ENCODE measurements around the gene PRSS21. TPM values are rescaled to one million over a fixed set of nuclear protein-coding genes. Genes with fewer than 3 reads are reported as not detected.

The PRSS21 gene, protein sequence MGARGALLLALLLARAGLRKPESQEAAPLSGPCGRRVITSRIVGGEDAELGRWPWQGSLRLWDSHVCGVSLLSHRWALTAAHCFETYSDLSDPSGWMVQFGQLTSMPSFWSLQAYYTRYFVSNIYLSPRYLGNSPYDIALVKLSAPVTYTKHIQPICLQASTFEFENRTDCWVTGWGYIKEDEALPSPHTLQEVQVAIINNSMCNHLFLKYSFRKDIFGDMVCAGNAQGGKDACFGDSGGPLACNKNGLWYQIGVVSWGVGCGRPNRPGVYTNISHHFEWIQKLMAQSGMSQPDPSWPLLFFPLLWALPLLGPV
- 0.44 and 2.0 TPM in 2 replicates for total RNA-seq

DNA sequence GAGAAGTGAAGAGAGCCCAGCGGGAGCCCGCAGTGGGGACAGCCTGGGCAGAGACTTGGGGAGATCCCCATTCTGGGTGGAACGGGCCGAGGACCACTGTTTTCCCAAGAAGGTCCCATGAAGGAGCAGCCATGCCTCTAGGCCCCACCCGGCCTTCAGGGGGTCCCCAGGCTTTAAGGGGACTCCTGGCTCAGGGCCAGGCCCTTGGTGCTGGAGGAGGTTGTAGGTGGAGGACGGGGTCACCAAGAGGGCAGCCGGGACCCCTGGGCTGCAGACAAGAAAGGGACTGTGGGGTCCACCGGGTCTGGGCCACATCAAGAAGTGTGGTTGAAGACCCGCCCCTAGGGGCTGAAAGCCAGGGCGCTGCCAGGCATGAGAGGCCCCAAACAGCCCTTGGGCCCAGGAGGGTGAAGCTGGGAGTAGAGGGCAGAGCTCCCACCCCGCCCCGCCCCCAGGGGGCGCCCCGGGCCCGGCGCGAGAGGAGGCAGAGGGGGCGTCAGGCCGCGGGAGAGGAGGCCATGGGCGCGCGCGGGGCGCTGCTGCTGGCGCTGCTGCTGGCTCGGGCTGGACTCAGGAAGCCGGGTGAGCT, at the start of gene PRSS21:
Gene PRSS21 (plus strand): TSS at position 487 of the 589 bp plus-strand sequence. CDS start 32 bp downstream, at position 519.

DNA sequence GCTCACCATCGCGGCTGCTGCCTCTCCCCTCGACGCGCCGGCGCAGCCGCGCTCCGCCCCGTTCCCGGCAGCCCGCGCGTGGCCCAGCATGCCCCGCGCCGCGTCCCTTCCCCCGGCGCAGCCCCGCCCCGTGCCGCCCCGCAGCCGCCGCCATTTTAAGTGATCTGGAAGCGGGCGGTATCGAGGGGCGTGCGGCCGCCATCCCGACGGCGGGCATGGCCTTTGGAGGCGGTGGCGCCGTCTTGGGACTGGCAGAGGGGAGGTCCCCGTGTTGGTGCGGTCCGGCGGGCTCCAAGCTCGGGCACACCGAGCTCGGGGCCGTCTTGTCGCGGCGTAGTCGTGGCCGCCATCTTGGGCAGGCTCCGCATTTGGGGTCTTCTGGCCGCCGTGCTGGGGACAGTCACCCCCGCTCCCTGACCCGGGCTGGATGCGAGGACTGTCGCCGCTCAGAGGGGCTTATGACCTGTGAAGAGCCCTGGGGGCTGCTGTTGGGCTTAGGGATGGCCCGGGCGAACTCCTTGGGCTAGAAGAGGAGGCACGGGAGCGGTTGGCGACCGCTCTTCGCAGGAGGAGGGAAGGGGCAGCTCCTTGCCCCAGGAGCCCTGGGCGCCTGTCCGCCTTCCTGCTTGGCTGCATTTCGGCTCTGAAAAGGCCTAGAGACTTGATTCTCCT, 39.7 kb upstream of the PRSS21 start, which contains the start of gene ELOB:
Gene ELOB (minus strand): TSS at position 50 of the 672 bp plus-strand sequence. CDS start 41 bp downstream, at position 9.

DNA sequence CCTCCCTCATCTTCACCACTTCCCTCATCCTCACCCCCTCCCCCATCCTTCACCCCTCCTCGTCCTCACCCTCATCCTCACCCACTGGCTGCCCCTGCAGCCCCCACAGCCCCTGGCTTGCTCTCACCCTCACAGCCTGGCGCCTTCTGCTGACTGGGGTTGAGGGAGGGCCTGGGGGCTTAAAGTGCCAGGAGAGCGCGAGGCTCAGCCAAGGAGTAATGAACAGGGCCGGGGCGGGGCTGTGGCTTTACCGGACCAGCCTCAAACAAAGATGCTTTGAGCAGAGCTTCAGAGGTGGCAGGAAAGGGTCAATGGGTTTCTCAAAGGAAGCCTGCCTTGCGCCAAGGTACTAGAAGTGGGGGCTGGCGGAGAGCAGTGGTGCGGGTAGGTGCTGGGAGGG, 29.6 kb upstream of the PRSS21 start, which contains the start of gene PRSS33:
Gene PRSS33 (minus strand): TSS at position 155 of the 400 bp plus-strand sequence. CDS start 1,013 bp downstream, outside the sequence.

DNA sequence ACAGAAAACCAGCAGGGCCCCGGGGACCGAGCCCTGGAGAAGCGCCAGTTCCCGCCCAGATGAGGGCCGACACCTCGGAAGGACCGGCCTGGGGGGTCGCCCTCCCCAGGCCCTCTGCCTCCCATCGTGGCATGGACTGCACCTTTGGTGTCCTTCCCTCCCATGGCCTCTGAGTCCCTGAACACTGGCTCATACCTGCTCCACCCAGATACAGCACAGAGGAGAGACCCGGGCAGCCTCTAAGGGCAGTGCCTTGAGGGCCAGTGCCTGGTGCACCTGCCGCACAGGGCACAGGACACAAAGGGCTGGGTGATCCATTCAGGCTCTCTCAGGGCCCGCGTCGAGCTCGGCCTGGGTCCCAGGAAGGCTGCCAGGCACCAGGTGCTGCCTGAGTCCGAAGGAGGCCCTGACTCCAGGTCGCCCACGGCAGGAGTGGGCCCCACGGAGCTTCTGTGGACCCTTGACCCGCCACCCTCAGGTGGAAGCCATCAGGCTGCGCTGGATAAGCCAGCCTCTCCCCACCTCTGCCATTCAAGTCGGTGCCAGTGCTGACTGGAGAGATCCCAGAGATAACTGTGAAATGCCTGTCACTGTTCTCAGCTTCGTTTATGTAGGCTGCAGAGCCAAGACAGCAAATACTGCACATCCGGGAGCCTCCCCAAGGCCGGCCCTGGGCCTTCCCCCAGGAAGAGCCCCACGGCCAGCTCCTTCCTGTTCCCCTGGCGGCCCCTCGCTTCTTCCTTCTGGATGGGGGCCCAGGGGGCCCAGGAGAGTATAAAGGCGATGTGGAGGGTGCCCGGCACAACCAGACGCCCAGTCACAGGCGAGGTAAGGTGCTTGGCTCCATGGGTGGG, 12.7 kb downstream of the PRSS21 start, which contains the start of gene ZG16B:
Gene ZG16B (plus strand): TSS at position 803 of the 854 bp plus-strand sequence. CDS start 139 bp downstream, outside the sequence.

DNA sequence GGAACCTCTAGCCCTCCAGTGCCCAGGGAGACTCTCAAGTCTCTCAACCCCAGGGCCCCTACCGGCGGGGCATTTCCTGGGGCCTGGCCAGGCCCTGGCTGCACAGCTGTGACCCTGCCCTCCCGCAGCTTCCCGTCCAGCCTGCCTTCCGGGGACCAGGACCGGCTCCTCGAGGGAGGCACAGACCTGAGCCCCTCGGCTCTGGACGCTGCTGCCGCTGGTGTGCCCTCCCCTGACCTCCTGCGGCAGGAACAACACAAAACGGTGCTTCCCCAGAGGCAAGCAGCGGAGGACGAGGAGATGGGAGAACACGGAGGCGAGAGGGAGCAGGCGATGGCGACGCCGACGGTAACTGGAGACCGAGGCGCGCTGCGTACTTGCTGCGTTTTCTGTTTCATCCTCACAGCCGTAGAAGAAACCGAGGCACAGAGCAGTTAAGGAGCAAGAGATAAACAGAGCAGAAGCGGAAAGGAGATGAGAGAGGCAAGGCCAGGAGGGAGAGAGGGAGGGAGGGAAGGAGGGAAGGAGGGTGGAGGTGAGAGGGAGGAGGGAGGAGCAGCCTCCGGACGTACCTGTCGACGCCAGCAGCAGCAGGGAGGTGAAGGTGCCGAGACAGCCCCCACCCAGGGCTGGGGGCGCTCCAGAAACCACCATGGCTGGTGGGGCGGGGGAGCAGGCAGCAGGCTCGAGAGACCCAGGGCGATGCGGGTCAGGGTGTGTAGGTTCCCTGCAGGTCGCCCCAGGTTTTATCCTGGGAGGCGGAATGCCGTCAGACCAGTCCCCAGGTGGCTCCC, 40.6 kb downstream of the PRSS21 start, which contains the start of gene PRSS22:
Gene PRSS22 (minus strand): TSS at position 720 of the 794 bp plus-strand sequence. CDS start 66 bp downstream, at position 654.

Other genes starting within 250 kb of the PRSS21 start
- 17.6 and 25.6 TPM in 2 replicates for gene KCTD5, start 134.7 kb upstream of the PRSS21 start, total RNA-seq
- gene PRSS27, start 97.0 kb upstream of the PRSS21 start, total RNA-seq, result 0.58 and 1.3 TPM in 2 replicates
- 71.9 and 83.0 TPM in 2 replicates for gene SRRM2, start 64.6 kb upstream of the PRSS21 start, total RNA-seq
- gene ELOB, start 40.0 kb upstream of the PRSS21 start, total RNA-seq, result 303 and 308 TPM in 2 replicates
- gene PRSS33, start 29.7 kb upstream of the PRSS21 start, total RNA-seq, result not detected in 2 replicates
- not detected in 2 replicates for gene PRSS41, start 18.8 kb upstream of the PRSS21 start, total RNA-seq
- not detected in 2 replicates for gene ZG16B, start 13.1 kb downstream of the PRSS21 start, total RNA-seq
- gene PRSS22, start 40.9 kb downstream of the PRSS21 start, total RNA-seq, result not detected in 2 replicates
- 73.9 and 77.1 TPM in 2 replicates for gene FLYWCH2, start 66.0 kb downstream of the PRSS21 start, total RNA-seq
- gene FLYWCH1, start 94.7 kb downstream of the PRSS21 start, total RNA-seq, result 46.4 and 77.6 TPM in 2 replicates
- gene KREMEN2, start 147.0 kb downstream of the PRSS21 start, total RNA-seq, result 0.17 TPM in 1 of 2 replicates, not detected in the other
- 2.5 and 6.5 TPM in 2 replicates for gene PAQR4, start 152.1 kb downstream of the PRSS21 start, total RNA-seq
- gene PKMYT1, start 163.2 kb downstream of the PRSS21 start, total RNA-seq, result 0.83 and 9.9 TPM in 2 replicates
- under 0.01 TPM in 1 of 2 replicates, not detected in the other for gene CLDN9, start 195.7 kb downstream of the PRSS21 start, total RNA-seq
- gene CLDN6, start 200.9 kb downstream of the PRSS21 start, total RNA-seq, result 0.15 TPM in 1 of 2 replicates, not detected in the other
- gene TNFRSF12A, start 203.1 kb downstream of the PRSS21 start, total RNA-seq, result 91.0 and 208 TPM in 2 replicates
- gene HCFC1R1, start 206.7 kb downstream of the PRSS21 start, total RNA-seq, result 12.5 and 73.4 TPM in 2 replicates
- 20.0 and 26.9 TPM in 2 replicates for gene THOC6, start 206.8 kb downstream of the PRSS21 start, total RNA-seq
- gene BICDL2, start 219.7 kb downstream of the PRSS21 start, total RNA-seq, result 0.17 TPM in 1 of 2 replicates, not detected in the other
- 0.15 TPM in 1 of 2 replicates, not detected in the other for gene MMP25, start 229.3 kb downstream of the PRSS21 start, total RNA-seq
- 2.6 and 14.2 TPM in 2 replicates for gene IL32, start 248.4 kb downstream of the PRSS21 start, total RNA-seq